Measurements from ENCODE around the gene TFB1M. TPM values are rescaled to one million over a fixed set of nuclear protein-coding genes. Genes with fewer than 3 reads are reported as not detected.
A peak's percentile ranks its signal among the peaks of the same experiment; 100 is the strongest.
"Not testable (repeated sequence)": the region's sequence is repeated elsewhere in the genome, so short reads cannot be mapped to it uniquely, and the experiment has no call there.

The TFB1M gene
- total RNA-seq, 1 donor from 2014 or later: 20.6 TPM

GRCh38 chr6:155232848-155233247 lies 81.4 kb downstream of the TFB1M start:
- H3K36me3 ChIP-seq: no peaks in the 10 kb centered on the region
- TF ChIP-seq CTCF (IDR thresholded peaks at IDR 0.05): no peak
- no peaks in the 10 kb centered on the region for H3K27me3 ChIP-seq (ENCODE audit: low read depth)
- DNase-seq (no peak), ATAC-seq (no peak)
- H3K27ac ChIP-seq: no peak overlapping the region
- H3K4me1 ChIP-seq: no peaks in the 10 kb centered on the region
- H3K4me3 ChIP-seq: no peak overlapping the region
- intact Hi-C loops (cut with DNase I): no loop called here
- no peaks in the 10 kb centered on the region for H3K9me3 ChIP-seq

- not testable (repeated sequence) for ATAC-seq
These were observed 83.3 kb downstream of the TFB1M start for GRCh38 chr6:155230975-155231374.

GRCh38 chr6:155228546-155229166 lies 85.6 kb downstream of the TFB1M start:
- DNase-seq (no peak), ATAC-seq (no peak)
- no peak overlapping the region for H3K27ac ChIP-seq
- H3K4me1 ChIP-seq: no peaks in the 10 kb centered on the region
- TF ChIP-seq CTCF (IDR thresholded peaks at IDR 0.05): no peak
- H3K4me3 ChIP-seq: no peak overlapping the region
- intact Hi-C loops (cut with DNase I): no loop called here
- no peaks in the 10 kb centered on the region for H3K9me3 ChIP-seq
- no peaks in the 10 kb centered on the region for H3K36me3 ChIP-seq
- H3K27me3 ChIP-seq (ENCODE audit: low read depth): no peaks in the 10 kb centered on the region

More at GRCh38 chr6:155230975-155231374, 83.3 kb downstream of the TFB1M start:
- H3K4me1 ChIP-seq; intact Hi-C loops (cut with DNase I); DNase-seq; H3K4me3 ChIP-seq; H3K27ac ChIP-seq; H3K36me3 ChIP-seq; H3K9me3 ChIP-seq; H3K27me3 ChIP-seq (ENCODE audit: low read depth): not testable (repeated sequence)

- Histone ChIP-seq H3K4me1 (no peaks in the 10 kb centered on the region), H3K27ac (no peak overlapping the region), H3K9me3 (no peaks in the 10 kb centered on the region), H3K4me3 (no peak overlapping the region), H3K36me3 (no peaks in the 10 kb centered on the region), H3K27me3 (ENCODE audit: low read depth) (no peaks in the 10 kb centered on the region)
- DNase-seq (no peak), ATAC-seq (no peak)
- TF ChIP-seq CTCF (IDR thresholded peaks at IDR 0.05): no peak
- intact Hi-C loops (cut with DNase I): no loop called here
These were observed 87.2 kb downstream of the TFB1M start for GRCh38 chr6:155227046-155227445.

- DNase-seq: no peak
- no peak for ATAC-seq
- intact Hi-C loops (cut with DNase I): no loop called here
- no peaks in the 10 kb centered on the region for H3K4me1 ChIP-seq
- H3K27ac ChIP-seq: no peak overlapping the region
- no peak overlapping the region for H3K4me3 ChIP-seq
- no peaks in the 10 kb centered on the region for H3K36me3 ChIP-seq
- no peak for TF ChIP-seq CTCF (IDR thresholded peaks at IDR 0.05)
- H3K27me3 ChIP-seq (ENCODE audit: low read depth): no peaks in the 10 kb centered on the region
- H3K9me3 ChIP-seq: no peaks in the 10 kb centered on the region
These were observed 89.7 kb downstream of the TFB1M start for GRCh38 chr6:155224618-155225017.

- H3K4me1 ChIP-seq: no peaks in the 10 kb centered on the region
- no peaks in the 10 kb centered on the region for H3K9me3 ChIP-seq
- H3K36me3 ChIP-seq: no peaks in the 10 kb centered on the region
- intact Hi-C loops (cut with DNase I): no loop called here
- no peak for TF ChIP-seq CTCF (IDR thresholded peaks at IDR 0.05)
- H3K27ac ChIP-seq: no peak overlapping the region
- no peak overlapping the region for H3K4me3 ChIP-seq
- no peaks in the 10 kb centered on the region for H3K27me3 ChIP-seq (ENCODE audit: low read depth)
- ATAC-seq (peak; percentile 32 to 54), DNase-seq (no peak)
These were observed 90.4 kb downstream of the TFB1M start for GRCh38 chr6:155223646-155224451.
